Medulla oblongata (tissue), 1 donor: ENCODE data around the gene PTPRN2.
"Not testable (repeated sequence)": the region's sequence is repeated elsewhere in the genome, so short reads cannot be mapped to it uniquely, and the experiment has no call there.

Experiments
- DNase-seq: peaks from one replicate; pipeline ENCODE4 v3.0.0-alpha.2; 2015; ENCODE audit errors: extremely low spot score

The PTPRN2 gene

GRCh38 chr7:158051776-158052175 lies 535.8 kb downstream of the PTPRN2 start:
- no peak for DNase-seq

- DNase-seq, result no peak
These were observed 536.5 kb downstream of the PTPRN2 start for GRCh38 chr7:158050978-158051651.

GRCh38 chr7:158050441-158050977 lies 537.1 kb downstream of the PTPRN2 start:
- DNase-seq, result no peak

- no peak for DNase-seq
These were observed 538.4 kb downstream of the PTPRN2 start for GRCh38 chr7:158049271-158049670.

GRCh38 chr7:158048569-158048968 lies 539.1 kb downstream of the PTPRN2 start:
- DNase-seq, result no peak

GRCh38 chr7:158047391-158048059 lies 540.1 kb downstream of the PTPRN2 start:
- no peak for DNase-seq

- not testable (repeated sequence) for DNase-seq
These were observed 541.4 kb downstream of the PTPRN2 start for GRCh38 chr7:158046246-158046645.

GRCh38 chr7:158044482-158044823 lies 543.2 kb downstream of the PTPRN2 start:
- DNase-seq, result no peak

- no peak for DNase-seq
These were observed 543.8 kb downstream of the PTPRN2 start for GRCh38 chr7:158043551-158044481.

- DNase-seq, result no peak
These were observed 545.3 kb downstream of the PTPRN2 start for GRCh38 chr7:158042156-158042880.

GRCh38 chr7:158040199-158040598 lies 547.4 kb downstream of the PTPRN2 start:
- no peak for DNase-seq

- DNase-seq, result no peak
These were observed 548.4 kb downstream of the PTPRN2 start for GRCh38 chr7:158039270-158039669.

GRCh38 chr7:158037211-158037610 lies 550.4 kb downstream of the PTPRN2 start:
- no peak for DNase-seq

GRCh38 chr7:158035343-158035742 lies 552.3 kb downstream of the PTPRN2 start:
- no peak for DNase-seq

GRCh38 chr7:158034571-158034970 lies 553.1 kb downstream of the PTPRN2 start:
- DNase-seq, result no peak

GRCh38 chr7:158033925-158034324 lies 553.7 kb downstream of the PTPRN2 start:
- DNase-seq, result not testable (repeated sequence)

GRCh38 chr7:158033196-158033595 lies 554.4 kb downstream of the PTPRN2 start:
- DNase-seq, result no peak

- no peak for DNase-seq
These were observed 555.0 kb downstream of the PTPRN2 start for GRCh38 chr7:158032561-158033115.

- DNase-seq, result no peak
These were observed 555.7 kb downstream of the PTPRN2 start for GRCh38 chr7:158031867-158032308.

- no peak for DNase-seq
These were observed 557.1 kb downstream of the PTPRN2 start for GRCh38 chr7:158030566-158030965.

- DNase-seq, result no peak
These were observed 557.6 kb downstream of the PTPRN2 start for GRCh38 chr7:158030071-158030470.
